Measurements from ENCODE around the gene IL1RAPL2.

DNA sequence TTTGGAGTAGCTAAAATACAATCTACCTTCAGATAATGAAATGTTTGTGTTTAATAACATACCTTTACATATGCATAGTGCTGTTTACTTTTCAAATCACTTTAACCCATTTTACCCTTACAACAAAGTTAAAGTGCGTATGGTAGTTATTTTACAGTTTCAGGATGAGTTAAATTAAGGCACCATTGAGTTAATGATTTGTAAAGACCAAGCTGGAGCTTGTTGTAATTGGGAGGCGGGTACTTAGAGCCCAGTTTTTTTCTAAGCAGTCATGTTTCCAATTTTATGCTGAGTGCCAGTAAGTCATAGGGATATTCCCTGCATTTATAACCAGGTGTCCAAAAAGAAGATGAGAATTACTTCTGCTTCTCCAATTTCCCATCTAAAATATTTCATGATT is 1172.2 kb downstream of the IL1RAPL2 start:
- TF ChIP-seq, protein P1, sequence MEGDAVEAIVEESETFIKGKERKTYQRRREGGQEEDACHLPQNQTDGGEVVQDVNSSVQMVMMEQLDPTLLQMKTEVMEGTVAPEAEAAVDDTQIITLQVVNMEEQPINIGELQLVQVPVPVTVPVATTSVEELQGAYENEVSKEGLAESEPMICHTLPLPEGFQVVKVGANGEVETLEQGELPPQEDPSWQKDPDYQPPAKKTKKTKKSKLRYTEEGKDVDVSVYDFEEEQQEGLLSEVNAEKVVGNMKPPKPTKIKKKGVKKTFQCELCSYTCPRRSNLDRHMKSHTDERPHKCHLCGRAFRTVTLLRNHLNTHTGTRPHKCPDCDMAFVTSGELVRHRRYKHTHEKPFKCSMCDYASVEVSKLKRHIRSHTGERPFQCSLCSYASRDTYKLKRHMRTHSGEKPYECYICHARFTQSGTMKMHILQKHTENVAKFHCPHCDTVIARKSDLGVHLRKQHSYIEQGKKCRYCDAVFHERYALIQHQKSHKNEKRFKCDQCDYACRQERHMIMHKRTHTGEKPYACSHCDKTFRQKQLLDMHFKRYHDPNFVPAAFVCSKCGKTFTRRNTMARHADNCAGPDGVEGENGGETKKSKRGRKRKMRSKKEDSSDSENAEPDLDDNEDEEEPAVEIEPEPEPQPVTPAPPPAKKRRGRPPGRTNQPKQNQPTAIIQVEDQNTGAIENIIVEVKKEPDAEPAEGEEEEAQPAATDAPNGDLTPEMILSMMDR (IDR thresholded peaks at IDR 0.05; ENCODE audit: extremely low read depth in 1 of 2, insufficient read depth in 1 of 2, low read depth in 1 of 2, low read length in 2 of 2) = no peak
- TF ChIP-seq POLR2A (IDR thresholded peaks at IDR 0.05; ENCODE audit: low read depth, low read length) = no peak
- TF ChIP-seq EZH2 (IDR thresholded peaks at IDR 0.05; ENCODE audit: borderline replicate concordance, low read depth, low read length, severe bottlenecking) = no peak
- TF ChIP-seq POLR2AphosphoS5 (IDR thresholded peaks at IDR 0.05; ENCODE audit: insufficient read depth, low read depth, low read length) = no peak
- no peak for TF ChIP-seq GATA2 (IDR thresholded peaks at IDR 0.05; ENCODE audit: insufficient read depth, insufficient read length, low read depth, low read length)
- TF ChIP-seq MYC (IDR thresholded peaks at IDR 0.05; ENCODE audit: low read depth, low read length) = no peak
- TF ChIP-seq JUN (IDR thresholded peaks at IDR 0.05; ENCODE audit: borderline replicate concordance, insufficient read depth, insufficient read length, low read depth) = no peak
- TF ChIP-seq, protein P2, sequence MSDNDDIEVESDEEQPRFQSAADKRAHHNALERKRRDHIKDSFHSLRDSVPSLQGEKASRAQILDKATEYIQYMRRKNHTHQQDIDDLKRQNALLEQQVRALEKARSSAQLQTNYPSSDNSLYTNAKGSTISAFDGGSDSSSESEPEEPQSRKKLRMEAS (IDR thresholded peaks at IDR 0.05; ENCODE audit: insufficient read depth, insufficient read length) = no peak
- no peak for TF ChIP-seq FOS (IDR thresholded peaks at IDR 0.05; ENCODE audit: borderline replicate concordance, insufficient read depth, low read length)
